Esophagus squamous epithelium (tissue), 5 donors: ENCODE results near the gene PAK1. TPM values are rescaled to one million over a fixed set of nuclear protein-coding genes. Genes with fewer than 3 reads are reported as not detected.

Experiments used
- DNase-seq: peaks from one replicate; lab custom pipeline; 2025; lab: John Stamatoyannopoulos, UW
- H3K27ac ChIP-seq, 4 donors: fragments of 200-600 bp; sonication (generic); one replicate each; pipeline ENCODE4 v1.5.1; 2016 to 2019; ENCODE audit warnings: mild to moderate bottlenecking in 1 of 4
- H3K27me3 ChIP-seq, 4 donors: fragments of 200-600 bp; sonication (generic); 1 replicate in 3 of 4; 2 replicates in 1 of 4; pipeline versions ENCODE4 v1.5.1 to v1.6.0; 2017 to 2021; ENCODE audit warnings: antibody characterized with exemption in 1 of 4
- H3K36me3 ChIP-seq, 3 donors: fragments of 200-600 bp; sonication (generic); one replicate each; pipeline ENCODE4 v1.5.1; 2016 to 2019
- H3K4me1 ChIP-seq, 3 donors: fragments of 200-600 bp; sonication (generic); one replicate each; pipeline ENCODE4 v1.5.1; 2017 to 2019
- H3K4me3 ChIP-seq, 4 donors: fragments of 200-600 bp; sonication (generic); 1 replicate in 3 of 4; 2 replicates in 1 of 4; pipeline ENCODE4 v1.5.1; 2016 to 2019; ENCODE audit warnings: mild to moderate bottlenecking in 2 of 4, moderate library complexity in 1 of 4
- H3K9me3 ChIP-seq, 3 donors: fragments of 200-600 bp; sonication (generic); one replicate each; pipeline ENCODE4 v1.5.1; 2016 to 2019
- CTCF ChIP-seq, 6 experiments: fragments of 450-650 bp in 4 of 6; fragments of 200-600 bp in 2 of 6; sonication (generic) in 2 of 6; IDR thresholded peaks; one replicate each; pipeline ENCODE4 v1.5.1; 2016 to 2019; ENCODE audit warnings: antibody characterized with exemption in 6 of 6, mild to moderate bottlenecking in 4 of 6, moderate library complexity in 4 of 6
- POLR2A ChIP-seq, 4 donors: fragments of 450-650 bp; IDR thresholded peaks; one replicate each; pipeline ENCODE4 v1.6.1; 2017; ENCODE audit warnings: antibody characterized with exemption in 4 of 4, mild to moderate bottlenecking in 4 of 4, moderate library complexity in 3 of 4
- WGBS, 2 donors: methylation state at CpG; one replicate each; pipeline ENCODE4 v1.1.5; 2018; 5-methylcytosine and 5-hydroxymethylcytosine counted together
- intact Hi-C: fragments of 100-400 bp; cut with DNase I; formaldehyde crosslinking; loops from one replicate; pipeline ENCODE4 v1.15.0; 2022
- total RNA-seq, 4 donors: library from RNA; depleted of rRNA; stranded (reverse); fragments of >200 nt; gene quantifications; one replicate each; pipeline ENCODE4 v1.1.0, GENCODE V29; 2016
- donor health status: DM: yes; HTN: yes; CAD: no.

The PAK1 gene
- total RNA-seq, 4 donors from 2014 or later = 17.4 to 41.6 (median 24.8) TPM

GRCh38 chr11:77310721-77311120 is 163.2 kb downstream of the PAK1 start:
- Histone ChIP-seq H3K36me3 (no peaks in the 10 kb centered on the region), H3K4me1 (no peaks in the 10 kb centered on the region), H3K9me3 (no peaks in the 10 kb centered on the region), H3K27me3 (no peaks in the 10 kb centered on the region), H3K27ac (no peak overlapping the region), H3K4me3 (no peak overlapping the region)
- 82 to 90% methylated on average over 5 of the region's 5 CpGs for WGBS, 2 donors
- no peak for TF ChIP-seq CTCF (IDR thresholded peaks at IDR 0.05)
- TF ChIP-seq POLR2A (IDR thresholded peaks at IDR 0.05) = no peak
- no peak for DNase-seq
- intact Hi-C loops = no loop called here

- intact Hi-C loops = no loop called here
- no peak for TF ChIP-seq POLR2A (IDR thresholded peaks at IDR 0.05)
- no peak for TF ChIP-seq CTCF (IDR thresholded peaks at IDR 0.05)
- Histone ChIP-seq H3K36me3 (no peaks in the 10 kb centered on the region), H3K4me3 (no peak overlapping the region), H3K4me1 (no peaks in the 10 kb centered on the region), H3K27ac (no peak overlapping the region), H3K27me3 (no peaks in the 10 kb centered on the region), H3K9me3 (no peaks in the 10 kb centered on the region)
- WGBS, 2 donors = 72 to 84% methylated on average over 5 of the region's 5 CpGs
- no peak for DNase-seq
Observed at GRCh38 chr11:77309401-77310085, 164.4 kb downstream of the PAK1 start.

GRCh38 chr11:77308838-77309237 is 165.1 kb downstream of the PAK1 start:
- H3K4me1 ChIP-seq = no peaks in the 10 kb centered on the region
- H3K4me3 ChIP-seq = no peak overlapping the region
- DNase-seq = no peak
- H3K27ac ChIP-seq = no peak overlapping the region
- intact Hi-C loops = no loop called here
- no peaks in the 10 kb centered on the region for H3K9me3 ChIP-seq
- no peaks in the 10 kb centered on the region for H3K36me3 ChIP-seq
- no peak for TF ChIP-seq POLR2A (IDR thresholded peaks at IDR 0.05)
- TF ChIP-seq CTCF (IDR thresholded peaks at IDR 0.05) = no peak
- H3K27me3 ChIP-seq = no peaks in the 10 kb centered on the region

- 77 to 84% methylated on average over 2 of the region's 2 CpGs for WGBS, 2 donors
- no peak for DNase-seq
- intact Hi-C loops = no loop called here
- H3K27me3 ChIP-seq = no peaks in the 10 kb centered on the region
- H3K36me3 ChIP-seq = no peaks in the 10 kb centered on the region
- H3K4me1 ChIP-seq = peaks cover 0 to 13% (median 5%) of the 10 kb centered on the region in 3 donors
- H3K27ac ChIP-seq = no peak overlapping the region
- H3K9me3 ChIP-seq = no peaks in the 10 kb centered on the region
- H3K4me3 ChIP-seq = no peak overlapping the region
- TF ChIP-seq CTCF (IDR thresholded peaks at IDR 0.05) (no peak), POLR2A (IDR thresholded peaks at IDR 0.05) (no peak)
Observed at GRCh38 chr11:77303328-77303727, 170.6 kb downstream of the PAK1 start.

GRCh38 chr11:77302752-77303151 is 171.1 kb downstream of the PAK1 start:
- no peak for DNase-seq
- H3K27ac ChIP-seq = no peak overlapping the region
- H3K9me3 ChIP-seq = no peaks in the 10 kb centered on the region
- no peak for TF ChIP-seq CTCF (IDR thresholded peaks at IDR 0.05)
- no peak for TF ChIP-seq POLR2A (IDR thresholded peaks at IDR 0.05)
- intact Hi-C loops = no loop called here
- H3K4me3 ChIP-seq = no peak overlapping the region
- no peaks in the 10 kb centered on the region for H3K36me3 ChIP-seq
- peaks cover 0 to 13% (median 5%) of the 10 kb centered on the region in 3 donors for H3K4me1 ChIP-seq
- WGBS, 2 donors = 80 to 81% methylated on average over 3 of the region's 3 CpGs
- no peaks in the 10 kb centered on the region for H3K27me3 ChIP-seq
